Tongue (tissue), 2 donors: ENCODE results near the gene RNF17. TPM values are rescaled to one million over a fixed set of nuclear protein-coding genes. Genes with fewer than 3 reads are reported as not detected.

ENCODE experiments used
- DNase-seq: peaks from one replicate; pipeline ENCODE4 v3.0.0-alpha.2; 2015
- total RNA-seq: library from RNA; depleted of rRNA; stranded (reverse); fragments of >200 nt; gene quantifications from one replicate; pipeline ENCODE4 v1.2.3, GENCODE V29; 2014

The RNF17 gene
- total RNA-seq, 1 donor from 2014 or later: not detected

DNA sequence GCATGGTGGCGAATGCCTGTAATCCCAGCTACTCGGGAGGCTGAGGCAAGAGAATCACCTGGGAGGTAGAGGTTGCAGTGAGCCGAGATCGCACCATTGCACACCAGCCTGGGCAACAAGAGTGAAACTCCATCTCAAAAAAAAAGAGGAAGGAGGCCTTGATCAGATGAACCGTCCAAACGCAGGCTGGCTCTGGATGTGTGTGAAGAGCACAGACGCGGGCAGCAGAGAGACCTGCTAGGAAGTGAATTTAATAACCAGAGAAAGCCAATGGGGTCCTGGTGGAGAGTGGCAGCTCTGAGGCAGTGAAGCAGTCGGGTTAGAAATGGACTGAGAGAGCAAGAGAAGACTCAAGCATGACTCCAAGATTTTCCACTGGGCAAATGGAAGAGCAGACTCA is 136.5 kb downstream of the RNF17 start:
- no peak for DNase-seq

GRCh38 chr13:24905242-24905641 is 141.3 kb downstream of the RNF17 start:
- no peak for DNase-seq

DNA sequence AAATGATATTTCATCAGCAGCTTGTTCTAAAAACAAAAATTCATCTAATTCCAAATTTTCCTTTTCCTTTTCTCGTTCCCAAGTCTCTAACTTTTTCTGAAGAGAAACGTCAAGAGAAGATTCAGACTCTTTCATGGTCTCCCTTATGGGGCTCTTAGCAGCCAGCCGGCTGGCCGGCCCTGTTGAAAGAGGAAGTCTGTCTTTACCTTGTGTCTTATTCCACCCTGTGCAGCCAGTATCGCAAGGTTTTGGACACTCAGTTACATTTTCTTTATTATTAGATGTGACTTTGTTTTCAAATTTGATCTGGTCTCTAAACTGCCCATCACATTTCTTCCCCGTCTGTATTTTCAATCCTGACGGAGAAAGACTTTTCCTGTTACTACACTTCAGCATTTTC is 142.3 kb downstream of the RNF17 start:
- DNase-seq: no peak

DNA sequence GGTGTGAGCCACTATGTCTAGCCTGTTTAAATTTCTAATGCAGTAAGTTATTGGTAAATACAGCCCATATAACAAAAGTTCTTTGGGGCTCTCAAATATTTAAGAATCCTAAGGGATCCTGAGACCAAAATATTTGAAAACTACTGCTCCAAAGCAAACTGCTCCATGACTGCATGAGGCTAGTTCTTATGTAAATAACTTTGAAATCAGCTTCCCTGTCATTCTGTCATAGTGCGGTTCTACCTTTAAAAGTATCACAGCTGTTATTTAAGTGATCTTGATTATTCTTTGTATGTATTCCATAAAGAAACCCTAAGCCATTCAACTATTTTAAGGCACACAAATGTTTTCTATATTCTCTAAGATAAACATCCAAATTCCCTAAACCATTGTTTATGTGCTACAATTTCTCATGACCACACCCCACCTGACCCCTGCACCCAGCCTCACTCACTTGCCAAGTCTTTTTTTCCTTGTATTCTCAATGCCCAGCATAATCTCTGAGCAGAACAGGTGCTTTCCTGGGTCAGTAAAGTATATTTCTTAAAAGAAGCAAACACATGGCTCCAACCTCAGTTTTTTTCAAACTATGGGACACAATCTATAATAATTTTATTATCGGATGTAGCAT is 146.6 kb downstream of the RNF17 start:
- no peak for DNase-seq

DNA sequence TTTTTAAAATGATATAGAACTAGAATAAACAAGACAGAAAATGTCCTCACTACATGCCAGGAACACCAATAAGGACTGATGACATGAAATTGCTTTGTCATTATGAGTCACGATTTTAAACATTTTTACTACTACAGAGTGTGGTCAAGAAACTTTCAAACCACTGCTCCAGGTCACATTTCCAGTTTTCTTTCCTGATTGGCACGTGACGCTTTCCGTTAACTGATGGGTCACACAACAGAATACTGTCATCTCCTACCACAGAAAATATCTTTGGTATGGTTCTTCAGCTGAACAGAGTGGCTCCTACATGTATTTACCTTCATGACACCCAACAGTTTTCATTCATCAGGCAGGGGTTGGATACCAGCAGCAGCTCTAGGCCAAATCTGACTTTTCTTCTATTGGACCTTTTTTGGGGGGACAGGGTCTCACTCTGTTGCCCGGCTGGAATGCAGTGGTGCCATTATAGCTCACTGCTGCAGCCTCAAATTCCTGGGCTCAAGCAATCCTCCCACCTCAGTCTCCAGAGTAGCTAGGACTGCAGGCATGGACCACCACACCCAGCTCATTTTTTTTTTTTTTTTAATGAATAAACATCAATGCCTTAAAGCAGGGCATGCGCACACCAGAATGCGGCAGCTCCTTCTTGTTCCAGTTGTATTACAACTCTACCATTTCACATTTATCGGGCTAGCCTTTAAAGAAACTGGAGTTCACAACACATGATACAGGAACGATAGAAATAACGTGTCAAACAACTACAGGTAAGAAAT is 147.4 kb downstream of the RNF17 start:
- no peak for DNase-seq

- no peak for DNase-seq
Measured at GRCh38 chr13:24916464-24916863, 152.5 kb downstream of the RNF17 start.

- DNase-seq: no peak
Measured at GRCh38 chr13:24921003-24921402, 157.0 kb downstream of the RNF17 start.

DNA sequence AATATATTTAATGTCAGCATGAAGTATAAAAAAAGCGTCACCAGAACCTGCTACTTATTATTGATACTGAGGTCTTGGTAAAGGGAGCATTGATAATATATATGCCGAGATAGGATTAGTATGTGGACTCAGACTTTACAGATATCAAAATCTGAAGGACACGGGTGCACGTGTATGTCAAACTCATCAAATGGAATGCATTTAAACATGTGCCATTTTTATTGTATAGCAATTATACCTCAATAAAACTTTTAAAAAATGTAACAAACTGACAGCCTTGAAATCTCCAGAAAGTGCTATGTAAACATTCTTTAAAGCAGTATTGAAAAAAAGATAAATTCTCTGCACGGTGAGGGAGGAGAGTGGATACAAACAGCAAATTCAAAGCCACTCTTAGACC is 157.9 kb downstream of the RNF17 start:
- no peak for DNase-seq

GRCh38 chr13:24922387-24922744 is 158.4 kb downstream of the RNF17 start:
- DNase-seq: no peak

- peak; percentile 99 for DNase-seq
Measured at GRCh38 chr13:24922745-24923591, 159.0 kb downstream of the RNF17 start.

DNA sequence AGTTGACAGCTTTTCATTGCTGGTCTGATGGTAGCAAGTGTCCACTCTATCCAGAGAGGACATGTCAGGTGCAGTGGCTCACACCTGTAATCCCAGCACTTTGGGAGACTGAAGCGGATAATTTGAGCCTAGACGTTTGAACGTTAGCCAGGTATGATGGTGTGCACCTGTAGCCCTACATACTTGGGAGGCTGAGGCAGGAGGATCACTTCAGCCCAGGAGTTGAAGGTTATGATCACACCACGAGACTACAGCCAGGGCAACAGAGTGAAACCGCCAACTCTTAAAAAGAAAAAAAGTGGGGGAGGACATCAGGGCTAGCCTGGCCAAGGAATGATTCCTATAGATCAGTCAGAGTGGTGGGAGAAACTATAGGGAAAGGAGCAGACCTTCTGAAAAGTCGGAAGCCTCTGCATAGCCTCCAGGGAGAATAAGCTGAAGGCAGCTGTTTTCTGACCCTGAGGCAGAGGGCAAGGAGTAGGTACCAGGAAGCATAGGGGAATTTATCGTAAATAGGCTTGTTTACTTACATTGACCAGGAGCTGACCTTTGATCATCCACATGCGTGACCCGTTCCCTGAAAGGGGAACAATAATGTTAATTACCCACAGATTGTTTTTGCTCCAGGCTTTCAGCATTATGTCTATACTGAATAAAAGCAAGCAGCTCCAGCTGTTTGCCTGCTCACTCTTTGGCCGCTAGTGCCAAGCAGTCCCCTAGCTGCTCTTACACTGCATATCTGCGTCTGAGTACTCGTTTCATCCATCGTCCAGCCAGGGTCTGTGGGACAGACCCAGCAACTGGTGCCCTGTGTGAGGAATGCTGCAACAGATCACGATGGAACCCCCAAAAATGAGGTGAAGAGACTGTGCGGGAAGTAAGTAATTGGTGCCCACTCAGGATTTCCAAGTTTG is 161.6 kb downstream of the RNF17 start:
- no peak for DNase-seq

- DNase-seq: no peak
Measured at GRCh38 chr13:24927810-24928404, 163.9 kb downstream of the RNF17 start.

DNA sequence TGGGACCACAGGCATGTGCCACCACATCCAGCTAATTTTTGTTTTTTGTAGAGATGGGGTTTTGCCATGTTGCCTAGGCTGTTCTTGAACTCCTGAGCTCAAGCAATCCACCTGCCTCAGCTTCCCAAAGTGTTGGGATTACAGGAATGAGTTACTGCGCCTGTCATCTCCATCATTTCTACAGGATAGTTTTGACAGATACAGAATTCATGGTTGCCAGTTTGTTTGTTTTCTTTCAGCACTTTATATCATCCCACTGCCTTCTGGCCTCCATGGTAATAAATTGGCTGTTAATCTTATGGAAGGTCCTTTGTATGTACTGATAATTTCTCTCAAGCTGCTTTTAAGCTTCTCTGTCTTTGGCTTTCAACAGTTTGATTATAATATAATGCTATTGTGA is 165.2 kb downstream of the RNF17 start:
- no peak for DNase-seq

Other genes with a start within 250 kb of the RNF17 start
- 0.21 TPM for gene ATP12A, start 83.8 kb upstream of the RNF17 start, total RNA-seq